ENCODE measurements around the gene KCNC4. TPM values are rescaled to one million over a fixed set of nuclear protein-coding genes. Genes with fewer than 3 reads are reported as not detected.

KCNC4 gene
- total RNA-seq, 3 donors from 2014 or later = 3.8 to 12.6 (median 5.2) TPM

GRCh38 chr1:110218137-110218536, 8.0 kb downstream of the KCNC4 start:
- DNase-seq (ENCODE audit: low spot score in 2 of 2) = no peak
- no peaks in the 10 kb centered on the region for H3K9me3 ChIP-seq
- intact Hi-C loops (cut with DNase I; ENCODE audit: low total_unique reads) = no loop called here
- no peaks in the 10 kb centered on the region for H3K27me3 ChIP-seq
- H3K4me1 ChIP-seq = peaks cover 0 to 21% of the 10 kb centered on the region in 2 donors
- no peak overlapping the region for H3K4me3 ChIP-seq
- H3K27ac ChIP-seq = no peak overlapping the region
- H3K36me3 ChIP-seq = no peaks in the 10 kb centered on the region
- TF ChIP-seq POLR2AphosphoS5 (IDR thresholded peaks at IDR 0.05) (no peak), CTCF (IDR thresholded peaks at IDR 0.05) (no peak), POLR2A (IDR thresholded peaks at IDR 0.05) (no peak)

GRCh38 chr1:110218739-110219138, 8.6 kb downstream of the KCNC4 start:
- Histone ChIP-seq H3K4me3 (no peak overlapping the region), H3K9me3 (no peaks in the 10 kb centered on the region), H3K36me3 (no peaks in the 10 kb centered on the region), H3K4me1 (peaks cover 0 to 21% of the 10 kb centered on the region in 2 donors), H3K27me3 (no peaks in the 10 kb centered on the region), H3K27ac (no peak overlapping the region)
- intact Hi-C loops (cut with DNase I; ENCODE audit: low total_unique reads) = no loop called here
- no peak for DNase-seq (ENCODE audit: low spot score in 2 of 2)
- TF ChIP-seq CTCF (IDR thresholded peaks at IDR 0.05) (no peak), POLR2AphosphoS5 (IDR thresholded peaks at IDR 0.05) (no peak)

- peaks cover 0 to 11% of the 10 kb centered on the region in 2 donors for H3K4me1 ChIP-seq
- no peak for DNase-seq (ENCODE audit: low spot score in 2 of 2)
Observed at GRCh38 chr1:110220324-110220723, 10.2 kb downstream of the KCNC4 start.

GRCh38 chr1:110221119-110221518, 11.0 kb downstream of the KCNC4 start:
- Histone ChIP-seq H3K4me3 (no peak overlapping the region), H3K27me3 (no peaks in the 10 kb centered on the region), H3K9me3 (no peaks in the 10 kb centered on the region), H3K4me1 (peaks cover 0 to 3% of the 10 kb centered on the region in 2 donors), H3K27ac (no peak overlapping the region), H3K36me3 (no peaks in the 10 kb centered on the region)
- no peak for DNase-seq (ENCODE audit: low spot score in 2 of 2)
- intact Hi-C loops (cut with DNase I; ENCODE audit: low total_unique reads) = no loop called here
- TF ChIP-seq CTCF (IDR thresholded peaks at IDR 0.05) (no peak), POLR2AphosphoS5 (IDR thresholded peaks at IDR 0.05) (no peak), POLR2A (IDR thresholded peaks at IDR 0.05) (no peak)

More at GRCh38 chr1:110220324-110220723, 10.2 kb downstream of the KCNC4 start:
- no peaks in the 10 kb centered on the region for H3K36me3 ChIP-seq
- intact Hi-C loops (cut with DNase I; ENCODE audit: low total_unique reads) = no loop called here
- H3K27ac ChIP-seq = no peak overlapping the region
- H3K27me3 ChIP-seq = no peaks in the 10 kb centered on the region
- no peak overlapping the region for H3K4me3 ChIP-seq
- TF ChIP-seq POLR2AphosphoS5 (IDR thresholded peaks at IDR 0.05) (no peak), POLR2A (IDR thresholded peaks at IDR 0.05) (no peak), CTCF (IDR thresholded peaks at IDR 0.05) (no peak)
- H3K9me3 ChIP-seq = no peaks in the 10 kb centered on the region

- intact Hi-C loops (cut with DNase I; ENCODE audit: low total_unique reads) = no loop called here
- Histone ChIP-seq H3K4me1 (peaks cover 0 to 3% of the 10 kb centered on the region in 2 donors), H3K27me3 (no peaks in the 10 kb centered on the region), H3K4me3 (no peak overlapping the region), H3K36me3 (no peaks in the 10 kb centered on the region), H3K9me3 (no peaks in the 10 kb centered on the region), H3K27ac (no peak overlapping the region)
- DNase-seq (ENCODE audit: low spot score in 2 of 2) = no peak
- TF ChIP-seq POLR2AphosphoS5 (IDR thresholded peaks at IDR 0.05) (no peak), CTCF (IDR thresholded peaks at IDR 0.05) (no peak), POLR2A (IDR thresholded peaks at IDR 0.05) (no peak)
Observed at GRCh38 chr1:110223127-110223526, 13.0 kb downstream of the KCNC4 start.
